Fibroblast of peridontal ligament (primary cell): ENCODE measurements around the gene ABCG1.
"Not testable (repeated sequence)": the region's sequence is repeated elsewhere in the genome, so short reads cannot be mapped to it uniquely, and the experiment has no call there.

ENCODE experiments used
- DNase-seq: peaks from one replicate; pipeline ENCODE4 v3.0.0-alpha.2; 2010; ENCODE audit errors: extremely low read depth

Gene ABCG1

GRCh38 chr21:42291003-42291750 lies 72.2 kb downstream of the ABCG1 start:
- DNase-seq, result no peak

DNA sequence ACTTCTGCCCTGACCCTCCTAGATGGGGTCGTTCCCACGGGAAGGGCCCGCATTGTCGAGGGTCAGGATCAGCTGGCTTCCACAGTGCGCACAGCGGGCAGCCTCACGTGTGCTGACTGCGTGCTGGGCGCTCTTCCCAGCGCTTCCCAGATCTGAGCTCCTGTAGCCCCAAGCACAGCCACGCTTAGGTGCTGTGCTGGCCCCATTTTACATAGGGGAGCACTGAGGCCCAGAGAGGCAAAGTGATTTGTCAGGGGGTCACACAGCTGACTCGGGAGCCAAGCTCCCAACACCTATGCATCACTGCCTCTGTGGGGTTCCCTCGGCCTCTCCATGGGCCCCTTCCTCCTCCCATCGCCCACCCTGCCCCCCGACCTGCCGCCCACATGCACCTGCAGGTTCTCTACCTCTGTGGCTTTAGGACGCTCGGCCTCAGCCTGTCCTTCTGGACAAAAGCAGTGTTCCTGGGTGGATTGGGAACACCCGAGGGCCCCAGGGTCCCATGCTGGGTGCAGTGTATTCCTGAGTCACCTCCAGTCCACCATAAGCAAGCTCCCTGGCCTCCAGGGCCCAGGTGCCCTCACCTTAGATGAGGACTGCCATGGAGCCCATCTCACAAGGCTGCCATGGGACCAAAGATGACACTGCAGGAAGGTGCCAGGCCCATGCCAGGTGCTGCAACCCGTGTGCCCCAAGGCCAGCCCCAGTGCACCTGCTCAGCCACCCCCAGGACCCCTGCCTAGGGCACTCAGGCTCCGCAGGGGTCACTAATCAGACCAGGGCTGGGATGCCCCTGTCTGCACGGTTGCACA lies 73.0 kb downstream of the ABCG1 start:
- no peak for DNase-seq

DNA sequence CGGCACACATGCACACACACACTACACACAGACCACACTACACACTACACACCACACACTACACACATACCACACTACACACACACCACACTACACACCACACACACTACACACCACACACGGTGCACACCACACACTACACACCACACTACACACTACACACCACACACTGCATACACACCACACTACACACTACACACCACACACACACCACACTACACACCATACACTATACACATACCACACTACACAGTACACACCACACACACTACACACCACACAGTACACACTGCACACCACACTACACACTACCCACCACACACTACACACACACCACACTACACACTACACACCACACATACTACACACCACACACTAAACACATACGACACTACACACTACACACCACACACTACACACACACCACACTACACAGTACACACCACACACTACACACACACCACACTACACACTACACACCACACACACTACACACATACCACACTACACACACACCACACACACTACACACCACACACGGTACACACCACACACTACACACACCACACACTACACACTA lies 73.7 kb downstream of the ABCG1 start:
- DNase-seq, result not testable (repeated sequence)

DNA sequence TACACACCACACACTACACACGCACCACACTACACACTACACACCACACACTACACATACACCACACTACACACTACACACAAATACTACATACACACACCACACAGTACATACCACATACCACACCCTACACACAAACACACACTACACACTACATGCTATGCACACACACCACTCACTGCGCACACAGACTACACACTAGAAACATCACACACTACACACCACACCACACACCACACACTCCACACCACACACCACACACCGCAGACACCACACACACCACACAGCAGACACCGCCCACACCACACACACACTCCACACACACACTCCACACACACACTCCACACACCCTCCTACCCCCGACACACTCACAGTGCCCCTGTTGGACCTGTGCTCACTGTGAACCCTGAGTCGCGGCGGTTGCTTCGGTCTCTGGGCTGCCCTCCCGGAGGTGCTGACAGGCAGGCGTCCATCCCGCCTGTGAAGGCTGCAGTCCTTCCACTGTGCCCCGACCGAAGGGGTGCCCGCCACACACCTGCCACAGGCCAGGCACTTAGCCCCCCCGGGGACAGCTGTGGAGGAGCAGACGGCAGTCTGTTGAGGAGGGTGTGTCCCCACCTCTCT lies 74.8 kb downstream of the ABCG1 start:
- DNase-seq, result no peak

DNA sequence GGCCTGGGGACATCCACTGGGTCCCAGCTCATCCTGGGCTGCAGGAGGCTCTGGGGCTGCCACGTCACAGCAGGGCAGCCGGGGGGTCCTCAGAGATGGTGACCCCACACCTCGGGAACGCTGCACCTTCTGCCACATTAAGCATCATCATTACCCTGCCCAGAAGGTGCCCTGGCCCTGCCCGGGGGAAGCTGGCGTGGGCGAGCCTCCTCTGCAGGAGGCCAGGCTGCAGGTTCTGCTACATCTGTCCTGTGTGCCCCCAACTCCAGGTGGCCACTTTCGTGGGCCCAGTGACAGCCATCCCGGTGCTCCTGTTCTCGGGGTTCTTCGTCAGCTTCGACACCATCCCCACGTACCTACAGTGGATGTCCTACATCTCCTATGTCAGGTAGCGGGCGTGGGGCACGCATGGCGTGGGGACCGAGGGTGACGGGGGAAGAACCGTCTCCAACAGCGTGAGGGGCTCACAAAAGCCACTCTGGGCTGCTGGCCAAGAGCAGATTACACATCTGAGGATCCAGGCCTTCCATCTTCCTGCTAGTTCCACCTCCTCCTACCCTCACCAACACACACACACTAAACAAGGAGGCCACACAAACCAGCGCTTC lies 75.4 kb downstream of the ABCG1 start:
- DNase-seq, result no peak

DNA sequence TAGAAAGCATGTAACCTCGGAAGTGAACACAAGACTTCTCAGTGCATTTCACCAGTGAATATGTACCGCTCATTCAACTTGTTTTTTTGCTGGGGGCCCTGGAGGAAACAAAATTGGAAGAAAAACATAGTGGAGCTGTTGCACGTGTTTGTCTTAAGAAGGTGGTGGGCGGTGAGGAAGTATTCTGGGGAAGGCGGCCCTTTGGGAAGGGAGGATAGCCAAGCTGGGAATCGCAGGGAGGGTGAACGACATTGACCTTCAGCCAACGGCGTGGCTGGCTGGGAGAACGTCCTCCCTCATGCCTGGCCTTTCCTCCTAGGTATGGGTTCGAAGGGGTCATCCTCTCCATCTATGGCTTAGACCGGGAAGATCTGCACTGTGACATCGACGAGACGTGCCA lies 76.9 kb downstream of the ABCG1 start:
- DNase-seq, result no peak

DNA sequence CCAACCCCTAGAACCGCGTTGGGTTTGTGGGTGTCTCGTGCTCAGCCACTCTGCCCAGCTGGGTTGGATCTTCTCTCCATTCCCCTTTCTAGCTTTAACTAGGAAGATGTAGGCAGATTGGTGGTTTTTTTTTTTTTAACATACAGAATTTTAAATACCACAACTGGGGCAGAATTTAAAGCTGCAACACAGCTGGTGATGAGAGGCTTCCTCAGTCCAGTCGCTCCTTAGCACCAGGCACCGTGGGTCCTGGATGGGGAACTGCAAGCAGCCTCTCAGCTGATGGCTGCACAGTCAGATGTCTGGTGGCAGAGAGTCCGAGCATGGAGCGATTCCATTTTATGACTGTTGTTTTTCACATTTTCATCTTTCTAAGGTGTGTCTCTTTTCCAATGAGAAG lies 77.6 kb downstream of the ABCG1 start:
- no peak for DNase-seq

DNA sequence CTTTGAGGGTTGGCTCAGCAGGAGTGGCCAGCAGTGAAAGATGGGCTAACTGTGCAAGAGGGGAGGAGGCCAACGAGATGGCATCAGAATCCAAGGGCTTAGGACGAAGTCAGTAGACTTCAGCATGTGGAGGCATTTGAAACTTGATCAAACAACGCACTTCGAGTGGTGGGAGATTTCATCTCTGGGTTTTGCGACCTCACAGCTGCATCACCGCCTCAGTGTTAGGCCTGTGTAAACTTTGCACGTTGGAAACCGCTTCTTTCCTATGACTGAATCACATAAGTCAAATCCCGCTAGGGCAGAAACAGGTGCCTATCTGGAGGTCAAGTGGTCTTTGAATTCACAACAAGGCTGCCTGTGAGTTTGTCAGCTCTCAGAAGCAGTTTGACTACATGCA lies 78.4 kb downstream of the ABCG1 start:
- no peak for DNase-seq

DNA sequence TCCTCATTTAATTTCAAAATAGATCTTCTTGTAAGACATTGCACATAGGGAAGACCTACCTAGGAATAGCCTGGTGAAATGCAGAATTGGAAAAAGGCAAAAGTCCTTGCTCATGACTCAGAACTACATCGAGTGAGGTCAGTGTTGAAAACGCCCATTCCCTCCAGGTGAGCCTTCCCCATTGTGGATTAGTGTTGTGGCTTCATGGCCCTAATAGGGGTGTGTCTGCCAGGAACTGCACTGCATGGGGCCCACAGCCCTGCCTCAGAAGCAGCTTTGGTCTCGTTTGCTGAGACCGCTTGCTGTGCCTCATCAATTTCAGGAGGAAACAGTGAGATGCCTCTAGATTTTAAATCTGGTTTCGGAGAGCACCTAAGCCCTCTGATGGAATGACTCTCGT lies 79.3 kb downstream of the ABCG1 start:
- DNase-seq, result no peak

GRCh38 chr21:42298657-42299056 lies 79.7 kb downstream of the ABCG1 start:
- DNase-seq, result no peak

DNA sequence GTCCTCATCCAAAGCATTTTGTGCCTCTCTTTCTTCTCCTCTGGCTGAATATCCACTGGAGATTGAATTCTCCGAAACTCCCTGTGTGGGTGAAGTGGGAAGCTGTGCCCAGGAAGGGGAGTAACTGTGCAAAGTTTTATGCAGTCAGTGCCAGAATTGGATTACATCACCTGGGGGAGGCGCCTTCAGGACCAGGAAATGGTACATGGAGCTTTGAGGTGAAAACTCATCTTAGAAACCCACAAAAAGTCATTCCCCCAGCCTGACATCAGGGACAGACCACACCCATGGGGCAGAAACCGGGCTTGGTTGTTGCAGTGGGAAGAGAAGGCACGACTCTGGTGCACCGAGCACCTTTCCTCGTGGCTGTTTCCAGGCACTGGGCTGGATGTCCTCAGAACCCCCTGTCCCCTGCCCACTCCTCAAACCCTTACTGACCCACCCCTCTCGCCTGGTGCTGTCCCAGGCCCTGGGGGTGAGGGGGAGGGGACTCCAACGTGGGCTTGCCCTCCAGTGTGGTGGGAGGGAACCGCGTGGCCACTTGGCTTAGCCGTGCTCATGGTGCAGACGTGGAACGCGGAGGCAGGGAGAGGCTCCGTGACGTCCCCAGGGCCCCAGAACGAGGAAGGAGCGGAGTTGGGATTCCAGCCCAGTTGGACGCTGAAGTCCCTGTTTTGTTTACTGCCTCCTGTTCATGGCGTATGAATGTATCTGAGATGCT lies 80.5 kb downstream of the ABCG1 start:
- DNase-seq, result no peak

DNA sequence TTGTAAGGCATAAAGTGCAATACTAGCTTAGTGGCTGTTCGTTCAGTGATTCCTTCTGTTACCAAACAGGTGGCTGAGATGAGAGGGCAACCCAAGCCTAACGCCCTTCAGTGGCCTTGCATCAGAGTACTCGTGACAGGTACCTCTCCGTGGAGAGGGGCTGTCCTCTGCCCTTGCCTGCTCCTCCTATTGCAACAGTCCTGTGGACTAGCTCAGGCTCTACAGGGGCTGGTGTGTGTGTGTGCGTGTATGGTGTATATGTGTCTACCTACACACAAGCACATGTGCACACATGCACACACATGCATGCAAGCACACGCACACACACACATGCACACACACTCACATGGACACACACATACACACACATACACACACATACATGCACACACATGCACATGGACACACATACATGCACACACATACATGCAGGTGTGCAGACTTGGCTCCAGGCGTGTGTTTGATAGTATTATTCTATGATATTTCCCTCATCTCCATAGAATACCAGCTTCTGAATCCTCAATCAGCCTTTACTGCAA lies 81.2 kb downstream of the ABCG1 start:
- DNase-seq, result no peak

DNA sequence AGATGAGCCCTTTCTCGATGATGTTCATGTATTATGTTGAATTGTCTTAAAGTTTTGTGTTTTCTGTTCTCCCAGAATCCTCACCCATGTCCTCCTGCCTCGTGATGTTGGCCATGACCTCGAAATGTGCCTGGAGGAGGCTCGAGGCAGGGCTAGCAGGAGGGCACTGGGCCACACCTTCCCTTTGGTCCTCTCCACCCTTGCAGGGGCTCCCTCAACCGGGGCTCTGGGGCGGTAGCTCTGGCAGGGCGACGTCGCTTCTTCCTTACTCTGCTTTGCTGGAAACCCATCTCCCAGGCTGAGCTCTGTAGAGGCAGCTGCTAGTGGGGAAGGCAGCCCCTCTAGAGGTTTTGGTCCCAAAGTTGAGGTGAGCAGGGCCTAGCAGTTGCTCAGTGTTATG lies 82.0 kb downstream of the ABCG1 start:
- DNase-seq, result no peak

DNA sequence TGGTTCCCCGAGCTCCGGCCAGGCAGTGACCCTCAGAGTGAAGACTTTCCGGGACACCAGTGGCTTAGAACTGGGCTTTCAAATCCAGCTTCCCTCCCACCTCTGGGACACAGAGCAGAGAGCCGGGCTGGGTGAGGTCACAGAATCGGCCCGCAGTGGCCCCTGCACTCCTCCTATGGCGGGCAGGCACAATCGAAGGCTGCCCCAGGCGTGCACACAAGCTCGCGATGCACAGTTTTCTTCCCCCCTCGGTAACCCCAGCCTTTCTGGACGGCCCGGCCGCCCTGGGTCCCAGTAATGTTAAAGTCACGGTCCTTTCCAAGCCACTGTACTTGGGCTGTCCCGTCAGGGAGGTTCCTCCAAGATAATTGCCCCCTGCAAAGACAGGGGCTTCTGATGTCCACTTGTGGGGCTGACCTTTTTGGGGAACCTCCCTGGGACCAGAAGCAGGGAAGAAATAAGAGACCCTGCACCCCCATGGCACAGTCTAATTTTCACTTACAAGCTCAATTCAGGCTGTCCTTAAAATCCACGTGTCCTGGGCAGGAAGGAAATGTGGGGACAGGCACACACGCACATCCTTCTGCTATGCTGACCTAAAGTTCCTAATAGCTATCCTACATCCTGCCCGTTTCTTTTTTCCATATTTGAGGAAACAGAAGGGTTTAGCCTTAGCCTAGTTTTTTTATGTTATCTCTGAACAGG lies 82.6 kb downstream of the ABCG1 start:
- no peak for DNase-seq

GRCh38 chr21:42302076-42302650 lies 83.2 kb downstream of the ABCG1 start:
- DNase-seq, result no peak

DNA sequence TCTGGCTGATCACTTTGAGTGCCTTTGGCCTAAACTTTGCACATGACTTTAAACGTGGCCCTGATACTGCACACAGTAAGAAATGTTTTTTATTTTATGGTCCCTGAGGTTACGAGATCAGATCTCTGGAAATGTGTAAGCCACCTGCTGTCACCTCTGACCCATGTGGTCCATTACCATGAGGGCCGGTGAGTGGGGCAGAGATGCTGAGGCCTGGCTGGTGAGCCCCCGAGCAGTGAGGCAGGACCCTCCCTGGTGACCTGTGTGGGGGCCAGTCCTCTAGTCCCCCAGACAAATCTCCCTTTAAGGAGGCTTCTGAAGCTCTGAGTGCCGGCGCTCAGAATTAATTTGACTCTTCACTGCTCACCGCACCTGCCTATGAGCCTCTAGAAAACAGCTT lies 83.9 kb downstream of the ABCG1 start:
- no peak for DNase-seq

- no peak for DNase-seq
These were observed 84.5 kb downstream of the ABCG1 start for GRCh38 chr21:42303443-42303842.

DNA sequence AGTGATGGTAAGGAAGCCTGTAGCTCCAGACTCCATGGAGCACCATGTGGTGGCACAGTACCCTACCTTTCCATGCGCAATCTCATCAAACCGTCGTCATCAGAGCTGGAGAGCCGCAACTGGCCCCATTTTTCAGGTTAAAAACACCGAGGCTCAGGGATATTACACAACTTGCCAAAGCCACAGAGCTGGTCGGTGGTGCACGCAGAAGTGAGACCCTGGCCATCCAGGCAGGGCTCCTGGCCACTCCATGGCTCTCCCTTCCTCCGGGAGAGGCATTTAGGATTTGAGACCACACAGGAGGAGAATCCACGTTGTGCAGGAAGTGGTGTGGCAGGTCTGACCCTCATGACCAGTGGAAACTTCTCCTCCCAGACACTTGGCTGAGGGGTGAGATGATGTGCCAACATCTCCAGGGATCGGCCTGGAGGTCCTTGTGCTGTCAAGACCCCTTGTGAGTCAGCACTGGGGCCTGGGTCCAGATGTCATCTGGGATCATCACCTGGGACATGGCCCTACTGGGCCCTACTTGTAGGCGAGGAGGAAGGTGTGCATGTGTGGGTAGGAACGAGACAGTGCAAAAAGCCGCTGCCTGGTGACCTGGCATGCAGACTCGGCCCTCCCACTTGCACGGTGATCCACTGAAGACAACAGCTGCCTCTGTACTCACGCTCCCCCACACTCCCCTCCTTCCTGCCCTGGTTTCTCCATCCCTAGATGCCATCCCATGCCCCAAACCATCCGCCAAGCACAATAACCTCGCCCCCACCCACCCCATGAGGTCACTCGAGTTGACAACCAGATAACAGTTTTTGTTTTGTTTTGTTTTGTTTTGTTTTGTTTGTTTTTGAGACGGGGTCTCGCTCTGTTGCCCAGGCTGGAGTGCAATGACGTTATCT lies 85.9 kb downstream of the ABCG1 start:
- DNase-seq, result no peak

GRCh38 chr21:42305707-42306147 lies 86.8 kb downstream of the ABCG1 start:
- DNase-seq, result no peak
